NCI-H82 (cell line): ENCODE results near the gene ILDR2.
A peak's percentile ranks its signal among the peaks of the same experiment; 100 is the strongest.

Source experiments
- DNase-seq: peaks from one replicate; lab custom pipeline; 2025; lab: John Stamatoyannopoulos, UW

ILDR2 gene

GRCh38 chr1:166924823-166925541 lies 50.4 kb downstream of the ILDR2 start:
- no peak for DNase-seq

GRCh38 chr1:166920561-166921475 lies 54.5 kb downstream of the ILDR2 start:
- peak; percentile 36 for DNase-seq

- no peak for DNase-seq
Measured at GRCh38 chr1:166918956-166919316, 56.4 kb downstream of the ILDR2 start.

DNA sequence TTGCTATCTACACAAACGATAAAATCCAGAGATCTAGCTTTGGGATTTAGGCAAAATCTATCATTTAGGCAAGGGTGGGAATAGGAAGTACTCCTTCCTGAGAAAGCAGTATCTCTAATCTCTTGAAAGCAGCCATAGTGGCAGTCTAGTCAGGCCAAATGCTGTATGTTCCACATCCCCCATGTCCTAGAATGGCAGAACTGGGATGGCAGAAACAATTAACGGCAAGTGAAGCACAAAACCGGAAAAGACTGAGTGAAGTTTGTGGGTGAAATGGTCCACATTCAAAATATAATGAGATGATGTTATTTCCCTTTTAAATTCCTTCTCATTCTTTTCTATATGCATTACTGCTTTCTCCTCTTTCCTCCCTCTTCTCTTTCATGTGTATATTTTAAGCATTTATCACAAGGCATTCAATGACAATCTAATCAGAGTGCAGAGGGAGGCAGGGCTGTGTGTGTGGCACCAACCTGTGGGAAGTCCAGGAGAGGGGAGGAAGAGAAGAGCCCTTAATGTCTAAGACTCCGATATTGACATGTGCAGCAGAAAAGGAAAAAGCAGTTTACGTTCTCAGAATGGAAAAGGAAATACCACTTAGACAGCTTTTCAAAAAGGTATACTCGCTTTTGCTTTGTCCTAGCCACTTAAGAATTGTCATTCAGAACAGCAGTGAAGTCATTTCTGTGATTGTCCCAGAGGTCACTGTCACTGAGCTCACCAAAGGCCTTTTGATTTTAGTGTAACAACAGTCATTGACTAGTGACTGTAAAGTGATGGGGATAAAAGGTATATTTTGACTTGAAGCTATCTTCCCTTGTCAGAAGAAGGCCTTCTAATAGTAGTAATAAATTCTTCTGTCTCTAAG lies 57.0 kb downstream of the ILDR2 start:
- no peak for DNase-seq

- DNase-seq = no peak
Measured at GRCh38 chr1:166915941-166916340, 59.4 kb downstream of the ILDR2 start.

GRCh38 chr1:166915042-166915441 lies 60.3 kb downstream of the ILDR2 start:
- no peak for DNase-seq

DNA sequence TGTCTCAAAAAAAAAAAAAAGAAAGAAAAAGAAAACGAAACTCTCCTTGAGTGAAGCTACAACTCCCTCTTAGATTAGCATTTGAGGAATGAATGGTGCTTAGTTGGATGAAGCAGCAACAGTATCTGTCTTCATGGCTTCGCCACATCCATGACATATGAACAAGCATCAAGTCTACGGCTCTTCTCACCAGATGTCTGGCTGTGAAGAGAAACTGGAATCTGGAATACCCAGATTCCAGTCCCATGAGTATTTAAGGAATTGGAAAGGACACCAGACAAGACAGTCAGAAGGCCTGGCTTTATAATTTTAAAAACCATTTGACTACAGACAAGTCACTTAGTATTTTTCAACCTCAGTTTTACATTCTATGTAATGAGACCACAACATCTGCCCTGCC lies 61.2 kb downstream of the ILDR2 start:
- no peak for DNase-seq

GRCh38 chr1:166911624-166912023 lies 63.7 kb downstream of the ILDR2 start:
- no peak for DNase-seq

- DNase-seq = peak; percentile 93
Measured at GRCh38 chr1:166910396-166910994, 64.8 kb downstream of the ILDR2 start.

GRCh38 chr1:166908942-166909341 lies 66.4 kb downstream of the ILDR2 start:
- DNase-seq = no peak

DNA sequence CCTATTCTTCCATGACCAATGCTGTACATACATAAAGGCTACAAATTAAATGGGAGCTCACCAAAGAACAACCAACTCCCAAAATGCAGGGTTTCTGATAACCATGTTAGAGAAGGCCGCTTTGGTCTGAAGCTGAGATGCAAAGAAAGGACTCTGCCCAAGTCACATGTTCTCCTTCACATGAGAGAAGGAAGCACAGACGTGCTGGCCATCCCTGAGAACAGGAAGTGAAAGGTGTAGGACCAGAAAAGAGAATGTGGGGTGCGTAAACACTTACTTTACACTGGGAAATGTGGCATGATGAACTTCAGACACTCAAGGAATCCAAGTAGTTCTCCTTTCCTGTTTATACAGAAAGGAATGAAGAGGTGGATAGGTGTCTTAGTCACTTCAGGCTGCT lies 67.6 kb downstream of the ILDR2 start:
- no peak for DNase-seq

DNA sequence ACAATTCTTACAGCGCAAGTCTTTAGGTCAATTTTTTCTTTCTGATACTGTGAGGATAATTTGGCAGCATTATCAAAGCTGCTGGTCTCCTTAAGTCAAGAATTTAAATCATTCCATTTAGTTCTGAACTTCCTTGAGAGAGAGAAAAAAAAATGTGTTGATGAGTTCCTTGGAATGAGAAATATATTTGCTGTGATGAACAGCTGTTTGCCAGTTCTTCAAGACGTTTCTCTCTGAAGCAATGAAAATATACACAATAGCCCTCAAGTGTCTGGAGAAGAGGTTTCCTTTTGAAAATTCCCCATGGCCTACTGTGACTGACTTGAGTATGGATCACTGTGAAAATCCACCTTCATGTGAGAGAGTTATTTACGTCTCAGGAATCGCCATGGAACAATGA lies 68.3 kb downstream of the ILDR2 start:
- DNase-seq = no peak

GRCh38 chr1:166906647-166907046 lies 68.7 kb downstream of the ILDR2 start:
- no peak for DNase-seq

GRCh38 chr1:166905900-166906299 lies 69.4 kb downstream of the ILDR2 start:
- DNase-seq = no peak

- no peak for DNase-seq
Measured at GRCh38 chr1:166905136-166905535, 70.2 kb downstream of the ILDR2 start.

DNA sequence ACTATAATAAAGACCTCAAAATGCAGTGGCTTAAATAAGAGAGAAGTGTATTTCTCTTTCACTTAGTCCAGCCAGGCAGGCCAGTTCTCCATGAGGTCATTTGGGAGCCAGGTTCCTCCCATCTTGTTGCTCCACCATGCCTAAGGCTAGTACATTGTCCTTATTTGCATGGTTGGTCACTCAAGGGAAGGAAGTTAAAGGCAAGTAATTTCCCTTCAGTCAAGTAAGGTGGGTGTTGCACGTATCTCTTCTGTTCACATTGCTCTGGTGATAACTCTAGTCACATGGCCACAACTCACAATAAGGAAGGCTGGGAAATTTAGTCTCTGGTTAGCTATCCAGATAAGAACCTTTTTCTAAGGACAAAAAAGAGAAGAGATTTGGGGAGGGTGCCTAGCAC lies 72.1 kb downstream of the ILDR2 start:
- DNase-seq = no peak

GRCh38 chr1:166902279-166902678 lies 73.1 kb downstream of the ILDR2 start:
- DNase-seq = no peak

GRCh38 chr1:166900987-166901386 lies 74.4 kb downstream of the ILDR2 start:
- no peak for DNase-seq

- no peak for DNase-seq
Measured at GRCh38 chr1:166899769-166900168, 75.6 kb downstream of the ILDR2 start.

DNA sequence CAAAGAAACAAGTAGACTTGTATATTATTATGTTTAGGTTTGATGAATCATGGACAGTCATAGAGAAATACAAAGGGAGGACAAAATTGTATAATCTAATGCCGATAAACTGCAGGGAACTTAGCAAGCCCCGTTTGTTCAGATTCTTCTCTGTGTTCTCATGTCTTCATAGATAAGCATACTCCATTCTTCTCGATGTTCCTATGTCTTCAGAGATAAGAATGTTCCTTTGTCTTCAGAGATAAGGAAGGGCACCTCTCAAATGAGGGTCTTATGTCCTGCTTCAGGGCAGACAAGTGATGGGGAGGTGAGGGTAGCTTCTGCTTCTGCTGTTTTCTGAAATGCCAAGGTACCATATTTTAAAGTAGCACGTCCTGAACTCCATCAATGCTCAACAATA lies 79.6 kb downstream of the ILDR2 start:
- no peak for DNase-seq

- no peak for DNase-seq
Measured at GRCh38 chr1:166889776-166890175, 85.6 kb downstream of the ILDR2 start.
